B cell (primary cell): ENCODE results near the gene CPE.

Experiments used
- EZH2 ChIP-seq: IDR thresholded peaks from 2 replicates; pipeline ENCODE4 v1.6.1; 2012; ENCODE audit warnings: borderline replicate concordance, low read depth, mild to moderate bottlenecking, moderate library complexity, low read length; ENCODE audit not compliant: insufficient read depth, poor library complexity, severe bottlenecking
- TF ChIP-seq, protein P1 (sequence below): fragments of 200-600 bp; IDR thresholded peaks from one replicate; pipeline ENCODE4 v1.8.0; 2022; ENCODE audit warnings: antibody characterized with exemption, mild to moderate bottlenecking

DNA sequence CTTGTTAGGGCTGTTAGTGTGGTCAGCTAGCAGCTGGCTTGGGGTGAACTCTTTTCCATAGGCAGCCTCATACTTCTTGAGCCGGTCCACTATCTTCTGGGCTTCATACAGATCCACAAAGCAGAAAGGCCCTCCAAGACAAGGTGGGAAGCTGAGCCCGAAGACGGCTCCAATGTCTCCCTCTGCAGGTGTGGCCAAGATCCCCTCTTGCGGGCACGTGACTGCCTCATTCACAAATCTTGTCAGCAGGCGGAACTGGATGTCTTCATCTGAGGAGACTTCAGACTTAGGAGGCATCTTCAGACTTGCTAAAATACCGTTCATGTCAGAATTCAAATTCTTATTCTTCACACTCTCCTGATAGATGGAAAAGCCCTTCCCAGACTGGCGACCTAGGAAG, 25.3 kb downstream of the CPE start:
- TF ChIP-seq, protein P1, sequence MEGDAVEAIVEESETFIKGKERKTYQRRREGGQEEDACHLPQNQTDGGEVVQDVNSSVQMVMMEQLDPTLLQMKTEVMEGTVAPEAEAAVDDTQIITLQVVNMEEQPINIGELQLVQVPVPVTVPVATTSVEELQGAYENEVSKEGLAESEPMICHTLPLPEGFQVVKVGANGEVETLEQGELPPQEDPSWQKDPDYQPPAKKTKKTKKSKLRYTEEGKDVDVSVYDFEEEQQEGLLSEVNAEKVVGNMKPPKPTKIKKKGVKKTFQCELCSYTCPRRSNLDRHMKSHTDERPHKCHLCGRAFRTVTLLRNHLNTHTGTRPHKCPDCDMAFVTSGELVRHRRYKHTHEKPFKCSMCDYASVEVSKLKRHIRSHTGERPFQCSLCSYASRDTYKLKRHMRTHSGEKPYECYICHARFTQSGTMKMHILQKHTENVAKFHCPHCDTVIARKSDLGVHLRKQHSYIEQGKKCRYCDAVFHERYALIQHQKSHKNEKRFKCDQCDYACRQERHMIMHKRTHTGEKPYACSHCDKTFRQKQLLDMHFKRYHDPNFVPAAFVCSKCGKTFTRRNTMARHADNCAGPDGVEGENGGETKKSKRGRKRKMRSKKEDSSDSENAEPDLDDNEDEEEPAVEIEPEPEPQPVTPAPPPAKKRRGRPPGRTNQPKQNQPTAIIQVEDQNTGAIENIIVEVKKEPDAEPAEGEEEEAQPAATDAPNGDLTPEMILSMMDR, result no peak
- TF ChIP-seq EZH2, result no peak
